HepG2 (cell line): ENCODE results near the gene SYS1. TPM values are rescaled to one million over a fixed set of nuclear protein-coding genes. Genes with fewer than 3 reads are reported as not detected.

Source experiments
- ASH2L ChIP-seq: fragments of 300-600, 200-600 bp; sonication (generic); IDR thresholded peaks from 2 replicates; pipeline ENCODE4 v1.7.0; 2017; ENCODE audit warnings: low read depth, mild to moderate bottlenecking, moderate library complexity, mixed read lengths, low read length; ENCODE audit not compliant: insufficient read length
- BRCA1 ChIP-seq: sonication (generic); formaldehyde crosslinking; IDR thresholded peaks from 2 replicates; pipeline ENCODE4 v1.4.0; 2020; ENCODE audit warnings: missing genetic modification reagents
- CC2D1A ChIP-seq: sonication (generic); formaldehyde crosslinking; IDR thresholded peaks from 2 replicates; pipeline ENCODE4 v1.8.1; 2023; ENCODE audit warnings: mild to moderate bottlenecking, missing genetic modification reagents
- HNF1B ChIP-seq: sonication (generic); formaldehyde crosslinking; IDR thresholded peaks from 2 replicates; pipeline ENCODE4 v1.5.1; 2020; ENCODE audit warnings: mild to moderate bottlenecking, moderate library complexity, missing genetic modification reagents
- HOXD1 ChIP-seq: sonication (generic); formaldehyde crosslinking; IDR thresholded peaks from 2 replicates; pipeline ENCODE4 v1.5.0; 2020; ENCODE audit warnings: missing genetic modification reagents
- MED8 ChIP-seq: sonication (generic); formaldehyde crosslinking; IDR thresholded peaks from 2 replicates; pipeline ENCODE4 v1.8.1; 2023; ENCODE audit warnings: mild to moderate bottlenecking, missing genetic modification reagents; ENCODE audit not compliant: insufficient replicate concordance
- MIER2 ChIP-seq: IDR thresholded peaks from 2 replicates; pipeline ENCODE4 v1.6.1; 2016; ENCODE audit warnings: missing biosample characterization, missing genetic modification reagents
- MXD4 ChIP-seq: IDR thresholded peaks from 2 replicates; pipeline ENCODE4 v1.6.1; 2016; ENCODE audit warnings: mild to moderate bottlenecking, missing biosample characterization, missing genetic modification reagents
- PRDM10 ChIP-seq: sonication (generic); formaldehyde crosslinking; IDR thresholded peaks from 2 replicates; pipeline ENCODE4 v1.4.0; 2020; ENCODE audit warnings: low read depth, missing genetic modification reagents
- SSRP1 ChIP-seq: IDR thresholded peaks from 2 replicates; pipeline ENCODE4 v1.6.1; 2016; ENCODE audit warnings: control low read depth
- TCF7L2 ChIP-seq: IDR thresholded peaks from 2 replicates; pipeline ENCODE4 v1.6.1; 2011; ENCODE audit warnings: mild to moderate bottlenecking, low read depth, low read length, moderate library complexity
- ZBTB20 ChIP-seq: sonication (generic); formaldehyde crosslinking; IDR thresholded peaks from 2 replicates; pipeline ENCODE4 v1.8.1; 2023; ENCODE audit warnings: missing genetic modification reagents, low read depth, mild to moderate bottlenecking, borderline replicate concordance
- ZBTB34 ChIP-seq: sonication (generic); formaldehyde crosslinking; IDR thresholded peaks from 2 replicates; pipeline ENCODE4 v1.8.0; 2022; ENCODE audit warnings: mild to moderate bottlenecking, missing genetic modification reagents
- ZFAT ChIP-seq: sonication (generic); formaldehyde crosslinking; conservative IDR thresholded peaks from 2 replicates; pipeline ENCODE4 v1.8.1; 2023; ENCODE audit warnings: missing genetic modification reagents, inconsistent platforms
- ZKSCAN5 ChIP-seq: sonication (generic); formaldehyde crosslinking; IDR thresholded peaks from 2 replicates; pipeline ENCODE4 v1.5.1; 2020; ENCODE audit warnings: mild to moderate bottlenecking, missing genetic modification reagents
- ZNF333 ChIP-seq: sonication (generic); formaldehyde crosslinking; IDR thresholded peaks from 2 replicates; pipeline ENCODE4 v1.4.0; 2020; ENCODE audit warnings: mild to moderate bottlenecking, missing genetic modification reagents, borderline replicate concordance
- ZNF362 ChIP-seq: sonication (generic); formaldehyde crosslinking; IDR thresholded peaks from 2 replicates; pipeline ENCODE4 v1.4.0; 2020; ENCODE audit warnings: missing genetic modification reagents, mild to moderate bottlenecking, borderline replicate concordance
- ZNF572 ChIP-seq: sonication (generic); formaldehyde crosslinking; IDR thresholded peaks from 2 replicates; pipeline ENCODE4 v1.5.1; 2020; ENCODE audit warnings: mild to moderate bottlenecking, missing genetic modification reagents
- ZNF691 ChIP-seq: sonication (generic); formaldehyde crosslinking; IDR thresholded peaks from 2 replicates; pipeline ENCODE4 v1.4.0; 2020; ENCODE audit warnings: missing genetic modification reagents, low read depth, mild to moderate bottlenecking, borderline replicate concordance
- ZZZ3 ChIP-seq: sonication (generic); formaldehyde crosslinking; IDR thresholded peaks from 2 replicates; pipeline ENCODE4 v1.4.0; 2020; ENCODE audit warnings: missing genetic modification reagents, mild to moderate bottlenecking, borderline replicate concordance
- polyA plus RNA-seq, 8 experiments: library from polyadenylated mRNA; depleted of rRNA in 3 of 8; stranded (reverse) in 7 of 8; unstranded in 1 of 8; fragments of >200 nt; fragmentation: Illumina TruSeq in 4 of 8; extraction: Trizol in 4 of 8; gene quantifications; 2 replicates each; pipeline versions ENCODE4 v1.2.1 to v1.2.3, GENCODE V29; 2011 to 2016; ENCODE audit warnings: low read depth in 4 of 8, missing spikeins in 1 of 8, mixed read lengths in 1 of 8; ENCODE audit not compliant: insufficient read depth in 1 of 8
- total RNA-seq, 5 experiments: library from RNA; depleted of rRNA; stranded (reverse); fragments of >200 nt; fragmentation: Illumina TruSeq; extraction: Trizol; gene quantifications; 2 replicates each; pipeline ENCODE4 v1.2.3, GENCODE V29; 2016; ENCODE audit warnings: low read depth in 1 of 5

The SYS1 gene
- total and polyA plus RNA-seq, 2 of the 13 experiments (the other 11 are each of a cell fraction or from before 2014, with no cell fraction given), result 38.3 to 65.6 TPM

- TF ChIP-seq MXD4 (CRISPR knock-in tag) (no peak), ASH2L (peak; percentile 63), ZFAT (CRISPR knock-in tag) (no peak), HOXD1 (CRISPR knock-in tag) (peak; percentile 92), MED8 (CRISPR knock-in tag) (peak; percentile 78), ZNF691 (peak; percentile 89; the same call in 1 of the 2 replicates), ZNF362 (CRISPR knock-in tag) (no peak; the same call in 1 of the 2 replicates), BRCA1 (CRISPR knock-in tag) (peak; percentile 86; the same call in 1 of the 2 replicates), PRDM10 (CRISPR knock-in tag) (peak; percentile 26; the same call in 1 of the 2 replicates), ZBTB20 (peak; percentile 65; the same call in 1 of the 2 replicates), TCF7L2 (no peak), ZKSCAN5 (CRISPR knock-in tag) (0 out of 2 replicates have a peak, but pooled peaks have one; percentile 17), HNF1B (no peak; the same call in none of the 2 replicates), ZNF572 (CRISPR knock-in tag) (no peak; the same call in 1 of the 2 replicates), ZBTB34 (no peak), ZZZ3 (CRISPR knock-in tag) (no peak), SSRP1 (CRISPR knock-in tag) (no peak), CC2D1A (CRISPR knock-in tag) (no peak), ZNF333 (no peak), MIER2 (CRISPR knock-in tag) (no peak)
These were observed 14.8 kb upstream of the SYS1 start, which contains the start of gene SDC4 (continued) for GRCh38 chr20:45347936-45348778.
